AG08395 (cell line): ENCODE measurements around the gene LAMB3.
A peak's percentile ranks its signal among the peaks of the same experiment; 100 is the strongest.

ENCODE experiments used
- DNase-seq: peaks from one replicate; pipeline ENCODE4 v3.0.0; 2012; ENCODE audit warnings: mixed read lengths, low spot score

The LAMB3 gene

GRCh38 chr1:209595599-209596285, 56.5 kb downstream of the LAMB3 start:
- DNase-seq = no peak

- no peak for DNase-seq
These were observed 57.2 kb downstream of the LAMB3 start for GRCh38 chr1:209595028-209595427.

GRCh38 chr1:209594440-209594839, 57.8 kb downstream of the LAMB3 start:
- no peak for DNase-seq

- DNase-seq = no peak
These were observed 58.5 kb downstream of the LAMB3 start for GRCh38 chr1:209593747-209594146.

GRCh38 chr1:209590405-209590804, 61.8 kb downstream of the LAMB3 start:
- DNase-seq = no peak

- no peak for DNase-seq
These were observed 62.4 kb downstream of the LAMB3 start for GRCh38 chr1:209589863-209590262.

- no peak for DNase-seq
These were observed 62.8 kb downstream of the LAMB3 start for GRCh38 chr1:209589440-209589839.

GRCh38 chr1:209587789-209588188, 64.4 kb downstream of the LAMB3 start:
- DNase-seq = peak; percentile 22

GRCh38 chr1:209586221-209586740, 65.9 kb downstream of the LAMB3 start:
- DNase-seq = no peak

GRCh38 chr1:209585672-209586071, 66.6 kb downstream of the LAMB3 start:
- peak; percentile 62 for DNase-seq

- no peak for DNase-seq
These were observed 67.0 kb downstream of the LAMB3 start for GRCh38 chr1:209585197-209585596.

- DNase-seq = no peak
These were observed 68.0 kb downstream of the LAMB3 start for GRCh38 chr1:209584231-209584672.

- DNase-seq = peak; percentile 75
These were observed 68.8 kb downstream of the LAMB3 start, which contains the start of gene CAMK1G for GRCh38 chr1:209583408-209583807. Gene CAMK1G, plus strand, starts transcription at chr1:209583714. Its CDS starts 11,270 bp downstream, at chr1:209594984.

- no peak for DNase-seq
These were observed 71.6 kb downstream of the LAMB3 start for GRCh38 chr1:209580577-209580976.

GRCh38 chr1:209577346-209577745, 74.9 kb downstream of the LAMB3 start:
- no peak for DNase-seq

GRCh38 chr1:209576392-209577197, 75.6 kb downstream of the LAMB3 start:
- DNase-seq = peak; percentile 92

GRCh38 chr1:209570743-209571142, 81.5 kb downstream of the LAMB3 start:
- DNase-seq = no peak

GRCh38 chr1:209569455-209570207, 82.6 kb downstream of the LAMB3 start:
- peak; percentile 62 for DNase-seq

GRCh38 chr1:209567698-209568175, 84.5 kb downstream of the LAMB3 start:
- DNase-seq = peak; percentile 62

GRCh38 chr1:209565759-209566678, 86.2 kb downstream of the LAMB3 start:
- DNase-seq = peak; percentile 82
